HepG2 (cell line): Measurements from ENCODE around the gene FNDC8. TPM values are rescaled to one million over a fixed set of nuclear protein-coding genes. Genes with fewer than 3 reads are reported as not detected.
A peak's percentile ranks its signal among the peaks of the same experiment; 100 is the strongest.

Experiments
- ATM ChIP-seq: fragments of 450-650 bp; IDR thresholded peaks from 2 replicates; pipeline ENCODE4 v1.7.1; 2017; ENCODE audit warnings: mild to moderate bottlenecking, borderline replicate concordance
- DNMT3B ChIP-seq: conservative IDR thresholded peaks from 2 replicates; pipeline ENCODE4 v1.6.1; 2016; ENCODE audit warnings: missing biosample characterization, control low read depth
- E2F1 ChIP-seq: sonication (generic); formaldehyde crosslinking; IDR thresholded peaks from 2 replicates; pipeline ENCODE4 v1.5.0; 2020; ENCODE audit warnings: missing genetic modification reagents
- JARID2 ChIP-seq: sonication (generic); formaldehyde crosslinking; IDR thresholded peaks from 2 replicates; pipeline ENCODE4 v1.8.1; 2023; ENCODE audit warnings: missing genetic modification reagents, inconsistent platforms; ENCODE audit not compliant: insufficient replicate concordance
- KDM5B ChIP-seq: sonication (generic); formaldehyde crosslinking; IDR thresholded peaks from 2 replicates; pipeline ENCODE4 v1.4.0; 2020; ENCODE audit warnings: missing genetic modification reagents, mild to moderate bottlenecking, borderline replicate concordance
- NFATC3 ChIP-seq: sonication (generic); formaldehyde crosslinking; IDR thresholded peaks from 2 replicates; pipeline ENCODE4 v1.5.1; 2020; ENCODE audit warnings: mild to moderate bottlenecking, missing genetic modification reagents
- PLRG1 ChIP-seq: fragments of 450-650 bp; conservative IDR thresholded peaks from 2 replicates; pipeline ENCODE4 v1.6.1; 2016
- ZC3H4 ChIP-seq: sonication (generic); formaldehyde crosslinking; IDR thresholded peaks from 2 replicates; pipeline ENCODE4 v1.4.0; 2020; ENCODE audit warnings: missing genetic modification reagents, borderline replicate concordance
- ZKSCAN5 ChIP-seq: sonication (generic); formaldehyde crosslinking; IDR thresholded peaks from 2 replicates; pipeline ENCODE4 v1.5.1; 2020; ENCODE audit warnings: mild to moderate bottlenecking, missing genetic modification reagents
- ZNF558 ChIP-seq: sonication (generic); formaldehyde crosslinking; IDR thresholded peaks from 2 replicates; pipeline ENCODE4 v1.9.0; 2022; ENCODE audit warnings: mild to moderate bottlenecking, missing genetic modification reagents, borderline replicate concordance
- ZNF564 ChIP-seq: sonication (generic); formaldehyde crosslinking; IDR thresholded peaks from 2 replicates; pipeline ENCODE4 v1.8.1; 2023; ENCODE audit warnings: mild to moderate bottlenecking, missing genetic modification reagents
- ZNF674 ChIP-seq: sonication (generic); formaldehyde crosslinking; IDR thresholded peaks from 2 replicates; pipeline ENCODE4 v1.5.0; 2020; ENCODE audit warnings: low read depth, mild to moderate bottlenecking, missing genetic modification reagents
- ZNF709 ChIP-seq: sonication (generic); formaldehyde crosslinking; IDR thresholded peaks from 2 replicates; pipeline ENCODE4 v1.5.0; 2020; ENCODE audit warnings: mild to moderate bottlenecking, missing genetic modification reagents
- ZNF790 ChIP-seq: sonication (generic); formaldehyde crosslinking; IDR thresholded peaks from 2 replicates; pipeline ENCODE4 v1.8.0; 2022; ENCODE audit warnings: missing genetic modification reagents, mild to moderate bottlenecking, borderline replicate concordance
- ZSCAN5A ChIP-seq: sonication (generic); formaldehyde crosslinking; IDR thresholded peaks from 2 replicates; pipeline ENCODE4 v1.8.0; 2022; ENCODE audit warnings: mild to moderate bottlenecking, missing genetic modification reagents, borderline replicate concordance
- polyA plus RNA-seq, 8 experiments: library from polyadenylated mRNA; depleted of rRNA in 3 of 8; stranded (reverse) in 7 of 8; unstranded in 1 of 8; fragments of >200 nt; fragmentation: Illumina TruSeq in 4 of 8; extraction: Trizol in 4 of 8; gene quantifications; 2 replicates each; pipeline versions ENCODE4 v1.2.1 to v1.2.3, GENCODE V29; 2011 to 2016; ENCODE audit warnings: low read depth in 4 of 8, missing spikeins in 1 of 8, mixed read lengths in 1 of 8; ENCODE audit not compliant: insufficient read depth in 1 of 8
- total RNA-seq, 5 experiments: library from RNA; depleted of rRNA; stranded (reverse); fragments of >200 nt; fragmentation: Illumina TruSeq; extraction: Trizol; gene quantifications; 2 replicates each; pipeline ENCODE4 v1.2.3, GENCODE V29; 2016; ENCODE audit warnings: low read depth in 1 of 5
- TF ChIP-seq, protein P1 (sequence below): sonication (generic); formaldehyde crosslinking; IDR thresholded peaks from 2 replicates; pipeline ENCODE4 v1.4.0; 2020; ENCODE audit warnings: mild to moderate bottlenecking, missing genetic modification reagents
- TF ChIP-seq, protein P2 (sequence below): fragments of 450-650 bp; IDR thresholded peaks from 2 replicates; pipeline ENCODE4 v1.6.1; 2017; ENCODE audit warnings: mild to moderate bottlenecking

FNDC8 gene
- total and polyA plus RNA-seq, 2 of the 13 experiments (the other 11 are each of a cell fraction or from before 2014, with no cell fraction given), result not detected

GRCh38 chr17:35088356-35088880, 33.0 kb upstream of the FNDC8 start (continued):
- TF ChIP-seq ZNF674, result no peak
- no peak for TF ChIP-seq ZNF558 (CRISPR knock-in tag)
- no peak for TF ChIP-seq ZNF790 (CRISPR knock-in tag)
- TF ChIP-seq, protein P1, sequence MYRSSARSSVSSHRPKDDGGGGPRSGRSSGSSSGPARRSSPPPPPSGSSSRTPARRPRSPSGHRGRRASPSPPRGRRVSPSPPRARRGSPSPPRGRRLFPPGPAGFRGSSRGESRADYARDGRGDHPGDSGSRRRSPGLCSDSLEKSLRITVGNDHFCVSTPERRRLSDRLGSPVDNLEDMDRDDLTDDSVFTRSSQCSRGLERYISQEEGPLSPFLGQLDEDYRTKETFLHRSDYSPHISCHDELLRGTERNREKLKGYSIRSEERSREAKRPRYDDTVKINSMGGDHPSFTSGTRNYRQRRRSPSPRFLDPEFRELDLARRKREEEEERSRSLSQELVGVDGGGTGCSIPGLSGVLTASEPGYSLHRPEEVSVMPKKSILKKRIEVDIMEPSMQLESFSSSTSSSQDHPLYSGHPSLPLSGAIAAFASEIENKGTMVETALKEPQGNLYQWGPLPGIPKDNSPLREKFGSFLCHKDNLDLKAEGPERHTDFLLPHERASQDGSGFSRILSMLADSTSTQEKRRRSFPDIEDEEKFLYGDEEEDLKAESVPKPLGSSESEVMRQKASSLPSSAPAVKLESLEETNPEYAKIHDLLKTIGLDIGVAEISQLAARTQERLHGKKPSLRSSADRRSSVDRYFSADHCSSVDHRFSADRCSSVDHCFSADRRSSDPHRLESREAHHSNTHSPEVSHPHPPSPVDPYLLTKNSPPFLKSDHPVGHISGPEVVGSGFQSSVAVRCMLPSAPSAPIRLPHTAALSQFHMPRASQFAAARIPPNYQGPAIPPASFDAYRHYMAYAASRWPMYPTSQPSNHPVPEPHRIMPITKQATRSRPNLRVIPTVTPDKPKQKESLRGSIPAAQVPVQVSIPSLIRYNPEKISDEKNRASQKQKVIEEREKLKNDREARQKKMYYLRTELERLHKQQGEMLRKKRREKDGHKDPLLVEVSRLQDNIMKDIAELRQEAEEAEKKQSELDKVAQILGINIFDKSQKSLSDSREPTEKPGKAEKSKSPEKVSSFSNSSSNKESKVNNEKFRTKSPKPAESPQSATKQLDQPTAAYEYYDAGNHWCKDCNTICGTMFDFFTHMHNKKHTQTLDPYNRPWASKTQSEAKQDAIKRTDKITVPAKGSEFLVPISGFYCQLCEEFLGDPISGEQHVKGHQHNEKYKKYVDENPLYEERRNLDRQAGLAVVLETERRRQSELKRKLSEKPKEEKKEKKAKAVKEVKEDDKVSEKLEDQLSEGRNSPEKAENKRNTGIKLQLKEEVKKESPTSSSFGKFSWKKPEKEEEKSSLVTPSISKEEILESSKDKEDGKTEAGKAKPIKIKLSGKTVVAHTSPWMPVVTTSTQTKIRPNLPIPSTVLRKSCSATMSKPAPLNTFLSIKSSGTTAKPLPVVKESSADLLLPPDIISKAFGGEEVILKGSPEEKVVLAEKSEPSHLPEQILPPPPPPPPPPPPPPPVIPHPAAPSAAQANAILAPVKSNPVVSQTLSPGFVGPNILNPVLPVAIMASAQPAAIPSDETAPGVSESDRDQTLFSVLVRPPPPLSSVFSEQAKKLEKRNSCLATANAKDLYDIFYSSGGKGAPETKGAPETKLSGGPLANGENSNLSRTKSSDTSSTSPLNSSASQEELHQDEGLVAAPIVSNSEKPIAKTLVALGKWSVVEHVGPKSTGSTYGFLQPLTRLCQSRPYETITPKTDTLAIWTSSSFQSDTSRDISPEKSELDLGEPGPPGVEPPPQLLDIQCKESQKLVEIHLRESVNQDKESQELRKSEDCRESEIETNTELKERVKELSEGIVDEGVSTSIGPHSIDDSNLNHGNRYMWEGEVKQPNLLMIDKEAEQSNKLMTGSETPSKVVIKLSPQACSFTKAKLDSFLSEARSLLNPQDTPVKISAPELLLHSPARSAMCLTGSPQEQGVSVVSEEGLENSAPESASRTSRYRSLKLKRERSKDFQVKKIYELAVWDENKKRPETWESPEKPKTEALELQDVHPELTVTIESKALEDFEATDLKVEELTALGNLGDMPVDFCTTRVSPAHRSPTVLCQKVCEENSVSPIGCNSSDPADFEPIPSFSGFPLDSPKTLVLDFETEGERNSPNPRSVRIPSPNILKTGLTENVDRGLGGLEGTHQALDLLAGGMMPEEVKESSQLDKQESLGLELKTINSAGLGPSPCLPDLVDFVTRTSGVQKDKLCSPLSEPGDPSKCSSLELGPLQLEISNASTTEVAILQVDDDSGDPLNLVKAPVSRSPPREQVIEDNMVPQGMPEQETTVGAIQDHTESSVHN (CRISPR knock-in tag), result no peak
- TF ChIP-seq ZNF564 (CRISPR knock-in tag), result no peak
- TF ChIP-seq ZSCAN5A (CRISPR knock-in tag), result peak; percentile 33; the same call in 1 of the 2 replicates
- no peak for TF ChIP-seq ATM
- TF ChIP-seq ZKSCAN5 (CRISPR knock-in tag), result no peak
- TF ChIP-seq PLRG1, result no peak
- no peak for TF ChIP-seq JARID2 (CRISPR knock-in tag)
- TF ChIP-seq, protein P2, sequence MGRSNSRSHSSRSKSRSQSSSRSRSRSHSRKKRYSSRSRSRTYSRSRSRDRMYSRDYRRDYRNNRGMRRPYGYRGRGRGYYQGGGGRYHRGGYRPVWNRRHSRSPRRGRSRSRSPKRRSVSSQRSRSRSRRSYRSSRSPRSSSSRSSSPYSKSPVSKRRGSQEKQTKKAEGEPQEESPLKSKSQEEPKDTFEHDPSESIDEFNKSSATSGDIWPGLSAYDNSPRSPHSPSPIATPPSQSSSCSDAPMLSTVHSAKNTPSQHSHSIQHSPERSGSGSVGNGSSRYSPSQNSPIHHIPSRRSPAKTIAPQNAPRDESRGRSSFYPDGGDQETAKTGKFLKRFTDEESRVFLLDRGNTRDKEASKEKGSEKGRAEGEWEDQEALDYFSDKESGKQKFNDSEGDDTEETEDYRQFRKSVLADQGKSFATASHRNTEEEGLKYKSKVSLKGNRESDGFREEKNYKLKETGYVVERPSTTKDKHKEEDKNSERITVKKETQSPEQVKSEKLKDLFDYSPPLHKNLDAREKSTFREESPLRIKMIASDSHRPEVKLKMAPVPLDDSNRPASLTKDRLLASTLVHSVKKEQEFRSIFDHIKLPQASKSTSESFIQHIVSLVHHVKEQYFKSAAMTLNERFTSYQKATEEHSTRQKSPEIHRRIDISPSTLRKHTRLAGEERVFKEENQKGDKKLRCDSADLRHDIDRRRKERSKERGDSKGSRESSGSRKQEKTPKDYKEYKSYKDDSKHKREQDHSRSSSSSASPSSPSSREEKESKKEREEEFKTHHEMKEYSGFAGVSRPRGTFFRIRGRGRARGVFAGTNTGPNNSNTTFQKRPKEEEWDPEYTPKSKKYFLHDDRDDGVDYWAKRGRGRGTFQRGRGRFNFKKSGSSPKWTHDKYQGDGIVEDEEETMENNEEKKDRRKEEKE, result no peak
- TF ChIP-seq DNMT3B (CRISPR knock-in tag), result no peak
- TF ChIP-seq NFATC3 (CRISPR knock-in tag), result no peak
- TF ChIP-seq ZC3H4 (CRISPR knock-in tag), result no peak
- no peak for TF ChIP-seq E2F1 (CRISPR knock-in tag)
- no peak for TF ChIP-seq KDM5B (CRISPR knock-in tag)
- no peak for TF ChIP-seq ZNF709
